HG02981 (cell line): ENCODE data around the gene OPCML.

ENCODE experiments used
- ATAC-seq: cut with Tn5 transposase; IDR thresholded peaks from one replicate; pipeline ENCODE4 v1.9.1; 2021; ENCODE audit warnings: mild to moderate bottlenecking, moderate library complexity; ENCODE audit not compliant: unreplicated experiment

OPCML gene

DNA sequence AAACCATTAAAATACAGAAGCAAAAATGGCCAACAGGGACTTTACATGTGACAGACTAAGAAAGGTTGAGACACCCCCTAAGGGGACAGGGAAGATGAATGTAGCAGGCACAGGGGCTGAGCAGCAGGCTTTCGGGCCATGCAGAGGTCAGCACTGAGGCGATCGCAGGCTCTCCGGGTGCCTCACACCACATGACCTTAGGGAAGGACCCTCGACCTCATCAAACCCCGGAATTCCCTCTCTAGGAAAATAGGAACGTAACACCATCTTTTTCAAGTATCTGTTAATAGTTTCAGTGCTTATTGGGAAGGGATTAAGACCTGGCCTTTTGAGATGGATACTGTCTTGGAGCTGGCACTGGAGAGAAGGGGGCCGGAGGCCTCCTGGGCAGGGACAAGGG lies 27.4 kb downstream of the OPCML start:
- no peak for ATAC-seq

- no peak for ATAC-seq
These were observed 28.5 kb downstream of the OPCML start for GRCh38 chr11:133503776-133504175.

GRCh38 chr11:133503236-133503635 lies 29.1 kb downstream of the OPCML start:
- no peak for ATAC-seq

DNA sequence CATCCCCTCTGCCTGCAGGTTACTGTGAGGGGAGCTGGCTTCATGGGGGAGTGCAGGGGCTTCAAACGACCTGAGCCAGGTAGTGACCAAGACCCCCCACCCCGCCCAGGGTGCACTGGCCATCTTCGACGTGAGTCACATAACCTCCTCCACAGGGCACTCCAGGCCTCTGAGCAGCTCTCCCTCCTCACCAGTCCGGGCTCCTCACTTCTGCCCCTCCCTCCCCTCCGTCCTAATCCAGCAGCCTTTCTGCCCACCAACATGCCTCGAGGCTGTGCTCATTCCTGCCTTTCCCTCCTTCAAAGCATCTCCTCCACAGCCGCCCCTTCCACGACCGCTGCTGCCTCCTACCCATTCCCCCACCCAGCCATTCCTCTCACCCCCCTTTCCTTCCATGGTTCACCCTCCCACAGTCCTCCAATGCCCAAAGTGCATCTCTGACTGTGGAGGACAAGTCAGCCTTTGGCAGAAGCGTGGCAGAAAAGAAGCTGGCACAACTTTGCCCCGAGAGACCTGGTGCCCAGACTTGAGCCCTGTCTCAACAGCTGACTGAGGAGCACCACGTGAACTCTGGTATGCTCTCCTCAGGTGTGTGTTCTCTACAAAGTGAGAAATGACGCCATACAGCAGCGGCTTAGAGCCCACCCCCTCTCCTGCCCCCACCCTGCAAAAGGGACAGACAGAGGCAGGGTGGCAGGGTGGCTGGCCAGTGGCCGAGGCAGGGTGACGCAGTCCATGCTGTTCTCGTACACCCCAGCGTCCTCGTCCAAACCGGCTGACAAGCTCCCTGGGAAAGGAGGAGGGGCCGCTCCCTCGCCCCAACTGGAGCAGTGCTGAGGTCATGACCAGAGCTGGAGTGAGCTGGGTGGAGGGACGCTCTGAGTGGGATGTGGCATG lies 30.4 kb downstream of the OPCML start:
- ATAC-seq = no peak

DNA sequence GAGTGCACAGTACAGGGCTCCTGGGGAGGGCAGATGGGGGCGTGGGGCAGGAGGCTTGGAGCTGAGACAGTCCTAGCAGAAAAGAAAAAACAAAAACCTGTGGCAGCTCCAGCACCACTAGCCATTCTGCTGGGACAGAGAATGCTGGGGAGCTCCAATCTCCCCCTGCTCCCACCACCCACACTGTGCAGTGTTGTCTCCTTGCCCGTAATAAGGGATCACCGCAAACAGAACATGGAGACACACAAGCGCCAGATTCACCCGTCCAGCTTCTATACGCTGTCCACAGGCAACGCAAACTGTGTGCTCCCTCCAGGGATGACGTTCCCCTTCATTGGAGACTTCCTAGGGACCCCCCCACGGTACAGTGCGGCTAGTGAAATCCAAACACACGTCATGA lies 31.4 kb downstream of the OPCML start:
- ATAC-seq = no peak

DNA sequence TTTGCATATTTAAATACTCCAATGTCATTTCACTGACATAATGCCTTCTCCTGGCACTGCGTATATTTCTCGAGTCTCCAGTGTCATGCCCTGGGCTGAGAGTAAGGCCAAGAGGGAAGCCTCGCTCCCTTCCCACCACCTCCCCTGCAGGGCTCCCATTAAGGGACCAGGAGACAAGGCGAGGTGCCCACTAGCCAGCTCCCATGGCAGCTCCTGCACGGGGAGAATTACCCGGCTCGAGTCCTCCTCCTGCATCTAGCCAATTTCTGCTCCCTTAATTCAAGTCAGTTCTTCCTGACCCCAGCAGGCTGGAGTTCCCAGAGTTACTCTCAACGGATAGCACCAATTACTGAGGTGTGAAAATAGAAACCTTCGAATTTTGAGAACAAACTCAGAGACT lies 31.9 kb downstream of the OPCML start:
- no peak for ATAC-seq

GRCh38 chr11:133498969-133499368 lies 33.3 kb downstream of the OPCML start:
- no peak for ATAC-seq

GRCh38 chr11:133497477-133498140 lies 34.7 kb downstream of the OPCML start:
- no peak for ATAC-seq

DNA sequence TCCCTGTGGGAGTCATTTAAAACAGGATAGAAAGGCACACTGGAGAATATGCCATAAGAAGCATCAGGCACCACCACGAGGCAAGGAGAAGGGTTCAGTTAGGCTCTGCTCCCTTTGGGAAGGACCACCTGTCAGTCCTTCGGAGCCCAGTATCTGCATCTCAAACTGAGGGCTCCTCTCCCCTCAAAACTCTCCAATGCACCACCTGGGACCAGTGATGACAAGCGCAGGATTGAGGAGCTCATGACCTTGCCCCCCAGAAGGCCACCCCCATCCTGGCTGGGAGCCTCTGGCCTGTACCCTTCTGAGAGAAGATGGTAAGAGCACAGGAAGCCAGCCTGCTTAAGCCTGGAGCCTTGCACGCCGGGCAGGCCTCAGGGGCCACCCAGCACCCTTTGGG lies 39.4 kb downstream of the OPCML start:
- ATAC-seq = no peak

DNA sequence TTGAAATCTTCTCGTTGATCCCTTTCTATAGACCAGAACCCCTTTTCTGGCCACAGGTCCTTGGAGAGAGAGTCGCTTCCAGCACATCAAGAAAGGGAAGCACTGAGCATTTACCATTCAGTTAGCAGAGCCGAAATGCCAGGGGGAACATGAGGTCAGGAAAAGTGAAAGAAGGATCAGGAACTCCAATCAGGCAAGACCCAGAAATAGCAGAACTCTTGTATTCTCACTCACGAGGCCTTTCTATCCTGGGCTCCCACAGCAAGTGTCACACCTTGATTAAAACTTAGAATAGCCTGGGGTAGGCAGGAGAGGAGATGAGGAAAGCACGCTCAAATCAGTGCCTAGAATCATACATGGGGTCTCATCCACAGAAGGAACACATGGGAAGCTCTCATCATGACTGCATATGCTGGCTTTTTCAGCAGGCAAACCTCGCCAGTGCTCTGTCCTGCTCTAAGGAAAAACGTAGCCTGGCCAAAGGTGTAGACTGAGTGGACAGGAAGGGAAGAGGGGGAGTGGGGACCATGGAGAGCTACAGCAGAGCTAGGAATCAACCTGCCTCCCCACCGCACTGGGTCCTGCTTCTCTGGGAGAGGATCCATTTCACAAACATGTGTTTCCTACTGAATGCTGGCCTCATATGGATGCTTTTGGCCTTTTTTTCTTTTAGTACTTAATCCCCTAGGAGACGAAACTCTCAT lies 40.5 kb downstream of the OPCML start:
- ATAC-seq = no peak

DNA sequence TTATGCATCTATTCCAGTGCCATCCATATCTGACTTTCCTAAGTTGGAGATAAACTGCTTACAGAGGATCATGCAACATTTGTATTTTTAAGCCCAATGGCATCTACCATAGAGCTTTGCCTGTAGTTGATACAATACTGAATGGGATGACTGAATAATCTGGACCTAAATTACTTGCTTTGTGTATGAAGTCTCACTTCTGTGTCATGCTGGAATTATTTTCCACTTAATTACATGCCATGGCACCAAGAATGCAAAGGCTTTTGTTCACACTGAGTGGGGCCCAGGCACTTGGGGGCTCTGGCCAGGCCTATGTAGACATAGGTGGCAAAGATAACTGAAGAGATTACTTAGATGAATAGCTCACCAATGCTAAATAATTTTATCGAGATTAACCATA lies 51.6 kb downstream of the OPCML start:
- ATAC-seq = no peak

GRCh38 chr11:133479209-133479608 lies 53.1 kb downstream of the OPCML start:
- no peak for ATAC-seq

GRCh38 chr11:133477251-133477625 lies 55.1 kb downstream of the OPCML start:
- ATAC-seq = no peak

DNA sequence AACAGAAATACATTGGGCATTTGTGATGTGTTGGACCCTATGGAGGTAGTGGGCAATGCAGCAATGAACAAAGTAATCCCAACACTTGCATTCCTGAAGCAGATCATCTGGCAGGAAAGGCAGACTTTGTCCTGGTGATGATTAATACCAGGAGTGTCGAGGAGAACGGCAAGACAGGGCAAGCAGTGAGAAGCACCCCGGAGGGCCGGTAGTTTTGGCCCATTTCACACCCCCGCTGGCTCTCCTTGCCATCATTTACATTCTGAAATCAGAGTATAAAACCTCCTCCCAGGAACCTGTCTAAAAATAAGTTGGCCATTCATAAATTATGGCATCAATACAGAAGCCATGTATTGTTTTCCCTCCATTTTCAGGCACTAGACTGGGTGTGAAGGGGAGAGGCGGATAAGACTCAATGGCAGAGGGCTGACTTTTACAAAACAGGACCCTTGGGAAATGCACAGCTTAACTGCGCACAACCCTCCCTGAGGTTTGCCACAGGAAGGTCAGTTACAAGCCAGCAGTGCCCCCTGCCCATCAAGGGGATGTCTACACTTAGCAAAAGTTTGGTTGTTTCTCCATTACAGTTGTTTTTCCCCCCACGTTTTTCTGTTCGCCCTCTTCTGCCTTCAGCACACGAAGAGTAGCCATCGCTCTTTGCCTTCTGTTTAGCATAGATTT lies 55.6 kb downstream of the OPCML start:
- ATAC-seq = no peak

GRCh38 chr11:133474461-133474860 lies 57.8 kb downstream of the OPCML start:
- no peak for ATAC-seq

DNA sequence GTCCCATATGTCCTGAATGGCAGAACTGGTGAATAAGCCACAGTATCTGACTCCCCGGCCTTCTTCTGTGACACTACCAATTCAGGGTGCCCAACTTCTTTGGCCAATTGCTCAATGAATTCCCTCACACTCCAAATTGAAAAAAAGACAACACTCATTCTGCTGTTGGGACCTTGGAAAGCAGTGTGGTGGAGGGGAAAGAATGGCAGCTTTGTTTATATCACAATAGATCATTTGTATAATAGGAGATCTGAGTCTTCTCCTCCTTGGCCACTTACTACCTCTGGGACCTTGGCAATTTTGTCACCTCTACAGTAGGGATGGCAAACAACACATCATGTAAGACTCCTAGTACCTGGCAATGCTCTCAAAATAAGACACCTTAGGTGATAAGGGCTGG lies 64.6 kb downstream of the OPCML start:
- ATAC-seq = no peak

GRCh38 chr11:133443206-133443747 lies 89.0 kb downstream of the OPCML start:
- ATAC-seq = no peak

DNA sequence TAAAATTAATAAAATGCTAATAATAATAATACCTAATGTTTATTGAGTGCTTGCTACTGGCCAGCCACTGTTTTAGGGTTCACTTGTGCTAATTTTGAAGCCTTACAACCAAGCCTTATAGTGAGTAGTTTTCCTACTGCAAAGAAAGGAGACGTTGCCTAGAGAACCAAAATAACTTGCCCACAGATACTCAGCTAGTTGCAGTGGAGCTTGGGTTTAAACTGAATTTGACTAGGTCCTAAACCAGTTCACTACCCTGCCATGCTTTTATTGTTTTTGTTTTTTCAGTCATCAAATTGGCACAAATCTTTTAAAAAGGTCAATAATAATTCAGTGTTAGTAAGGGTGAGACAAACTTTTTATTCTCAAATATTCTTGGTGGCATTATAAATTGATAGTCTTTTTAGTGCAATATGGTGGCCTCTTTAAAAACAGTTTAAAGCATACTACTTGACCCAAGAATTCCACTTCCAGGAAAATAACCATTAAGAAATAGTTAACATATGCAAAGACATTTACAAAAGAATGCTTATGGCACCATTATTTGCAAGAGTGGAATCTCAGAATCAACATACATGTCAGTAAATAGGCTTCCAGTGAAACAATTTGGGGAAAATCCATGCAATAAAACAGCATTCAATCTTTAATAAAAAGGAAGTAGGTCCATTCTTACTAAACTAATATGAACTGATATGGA lies 90.2 kb downstream of the OPCML start:
- no peak for ATAC-seq

GRCh38 chr11:133425992-133426391 lies 106.3 kb downstream of the OPCML start:
- no peak for ATAC-seq

DNA sequence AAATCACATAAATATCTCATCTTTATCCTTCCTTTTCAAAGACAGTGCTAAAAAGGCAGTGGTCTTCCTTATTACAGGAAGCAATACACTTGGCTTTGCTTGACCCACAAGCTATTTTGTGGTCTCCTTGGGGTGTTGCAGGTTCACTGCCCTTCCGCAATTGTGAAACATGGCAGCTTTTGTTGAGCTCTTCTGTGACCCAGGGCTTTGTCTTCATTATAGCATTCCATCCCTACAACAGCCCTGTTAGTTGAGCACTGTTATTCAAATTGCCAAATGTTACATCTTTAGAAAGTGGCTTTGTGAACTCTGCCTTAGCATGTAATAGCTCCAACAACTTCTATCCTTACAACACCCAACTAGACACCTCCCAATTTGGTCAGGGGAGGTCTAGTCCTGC lies 107.1 kb downstream of the OPCML start:
- no peak for ATAC-seq
